Measurements from ENCODE around the gene PLOD1.
"Not testable (repeated sequence)": the region's sequence is repeated elsewhere in the genome, so short reads cannot be mapped to it uniquely, and the experiment has no call there.

PLOD1 gene

GRCh38 chr1:11912482-11913216 is 21.9 kb upstream of the PLOD1 start:
- DNase-seq: not testable (repeated sequence)

- no peak for DNase-seq
Measured at GRCh38 chr1:11913291-11913690, 21.2 kb upstream of the PLOD1 start.

- no peak for DNase-seq
Measured at GRCh38 chr1:11914024-11914423, 20.5 kb upstream of the PLOD1 start.

GRCh38 chr1:11918799-11919519 is 15.6 kb upstream of the PLOD1 start:
- DNase-seq: no peak

GRCh38 chr1:11919621-11920020 is 14.9 kb upstream of the PLOD1 start:
- DNase-seq: no peak

- DNase-seq: no peak
Measured at GRCh38 chr1:11920239-11920903, 14.1 kb upstream of the PLOD1 start.

GRCh38 chr1:11921022-11921421 is 13.5 kb upstream of the PLOD1 start:
- no peak for DNase-seq

- DNase-seq: no peak
Measured at GRCh38 chr1:11923069-11923826, 11.3 kb upstream of the PLOD1 start.

- DNase-seq: no peak
Measured at GRCh38 chr1:11923827-11924113, 10.7 kb upstream of the PLOD1 start.

- DNase-seq: peak; percentile 31
Measured at GRCh38 chr1:11924334-11925195, 10.0 kb upstream of the PLOD1 start.

- not testable (repeated sequence) for DNase-seq
Measured at GRCh38 chr1:11925196-11925937, 9.2 kb upstream of the PLOD1 start.

- peak; percentile 28 for DNase-seq
Measured at GRCh38 chr1:11925938-11926292, 8.6 kb upstream of the PLOD1 start.

GRCh38 chr1:11927866-11928592 is 6.5 kb upstream of the PLOD1 start:
- DNase-seq: no peak

- DNase-seq: peak; percentile 20
Measured at GRCh38 chr1:11929849-11930248, 4.7 kb upstream of the PLOD1 start.

GRCh38 chr1:11930571-11931445 is 3.7 kb upstream of the PLOD1 start:
- DNase-seq: no peak

GRCh38 chr1:11931845-11932244 is 2.7 kb upstream of the PLOD1 start:
- no peak for DNase-seq

GRCh38 chr1:11935057-11935412 is 518 bp downstream of the PLOD1 start:
- no peak for DNase-seq

GRCh38 chr1:11935733-11936132 is 1.2 kb downstream of the PLOD1 start:
- DNase-seq: not testable (repeated sequence)

GRCh38 chr1:11938722-11939526 is 4.4 kb downstream of the PLOD1 start:
- no peak for DNase-seq
